GM21447 (cell line): Measurements from ENCODE around the gene TNS1.

Experiments used
- ATAC-seq: cut with Tn5 transposase; IDR thresholded peaks from one replicate; pipeline ENCODE4 v1.9.1; 2021; ENCODE audit not compliant: unreplicated experiment

Gene TNS1

DNA sequence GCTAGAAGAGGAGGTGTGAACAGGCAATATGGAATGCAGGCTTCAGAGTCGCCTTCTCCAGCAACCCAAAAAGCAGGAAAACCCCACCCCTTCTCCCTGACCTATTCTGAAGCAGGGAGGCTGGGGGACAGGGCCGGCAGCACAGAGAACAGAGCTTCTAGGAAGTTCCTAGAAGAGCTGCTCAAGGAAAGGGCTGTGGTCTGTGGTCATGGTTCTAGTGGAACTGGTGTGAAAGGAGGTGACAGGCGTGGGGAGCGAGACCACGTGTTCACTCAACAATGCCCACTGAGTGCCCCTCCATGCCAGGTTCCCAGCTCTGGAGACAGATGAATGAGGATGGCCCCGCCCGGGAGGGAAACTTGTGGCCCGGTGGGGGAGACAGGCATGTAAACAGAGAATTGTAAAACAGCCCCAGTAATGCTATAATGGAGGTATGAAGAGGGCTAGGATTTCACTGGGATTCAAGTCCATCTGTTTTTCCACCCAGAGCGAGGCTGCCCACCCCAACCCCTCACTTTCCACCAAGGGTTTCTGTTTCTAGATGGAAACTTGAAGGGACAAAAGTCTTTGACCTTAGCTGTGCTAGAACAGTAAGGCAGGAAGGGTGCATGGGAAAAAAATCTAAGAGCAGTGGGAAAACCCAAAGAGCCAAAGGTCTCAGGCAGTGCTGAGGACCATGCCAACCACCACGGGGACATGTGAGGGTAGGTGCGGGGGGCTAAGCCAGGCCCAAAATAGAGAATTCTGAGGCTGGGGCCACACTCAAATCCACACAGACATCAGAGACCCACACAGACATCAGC is 71.8 kb downstream of the TNS1 start:
- ATAC-seq, result no peak

DNA sequence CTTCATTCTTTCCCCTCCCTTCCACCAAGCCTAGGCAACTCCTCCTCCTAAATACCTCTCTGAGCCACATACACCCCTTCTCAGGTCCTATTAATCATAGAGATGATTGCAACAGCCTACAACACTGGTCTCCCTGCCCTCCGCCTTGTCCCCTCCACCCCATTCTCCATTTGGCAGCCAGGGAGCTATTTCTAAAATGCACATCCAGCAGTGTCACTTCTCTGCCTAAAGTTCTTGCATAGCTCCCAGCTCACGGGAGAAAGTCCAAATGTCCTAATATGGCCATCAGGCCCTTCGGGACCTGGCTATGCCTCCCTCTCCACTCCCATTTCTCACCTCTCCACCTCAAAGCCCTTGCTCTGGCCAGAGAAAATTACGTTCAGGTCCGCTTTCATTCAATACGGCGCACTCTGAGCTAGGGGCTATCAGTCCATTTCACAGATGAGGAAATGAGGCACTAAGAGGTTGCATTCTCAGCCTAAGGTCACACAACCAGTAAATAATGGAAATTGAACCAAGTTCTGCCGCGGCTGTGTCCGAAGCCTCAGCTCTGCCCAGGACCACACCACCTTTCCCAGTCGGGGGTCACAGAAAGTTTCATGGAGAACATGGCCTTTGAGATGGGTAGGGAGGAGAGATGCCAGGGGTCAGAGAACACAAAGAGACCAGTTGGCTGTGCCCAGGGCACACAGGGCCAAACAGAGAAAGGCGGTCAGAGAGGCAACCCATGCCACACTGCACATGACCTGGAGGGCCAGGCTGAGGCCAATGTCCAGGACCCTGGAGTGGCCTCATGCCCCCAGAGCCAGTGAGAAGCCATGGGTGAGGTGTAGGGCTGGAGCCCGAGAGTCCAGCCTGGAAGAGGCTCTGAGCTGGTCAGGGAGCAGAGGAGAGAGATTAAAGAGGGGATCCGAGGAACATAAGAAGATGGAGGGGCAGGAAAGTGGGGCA is 72.8 kb downstream of the TNS1 start:
- no peak for ATAC-seq

DNA sequence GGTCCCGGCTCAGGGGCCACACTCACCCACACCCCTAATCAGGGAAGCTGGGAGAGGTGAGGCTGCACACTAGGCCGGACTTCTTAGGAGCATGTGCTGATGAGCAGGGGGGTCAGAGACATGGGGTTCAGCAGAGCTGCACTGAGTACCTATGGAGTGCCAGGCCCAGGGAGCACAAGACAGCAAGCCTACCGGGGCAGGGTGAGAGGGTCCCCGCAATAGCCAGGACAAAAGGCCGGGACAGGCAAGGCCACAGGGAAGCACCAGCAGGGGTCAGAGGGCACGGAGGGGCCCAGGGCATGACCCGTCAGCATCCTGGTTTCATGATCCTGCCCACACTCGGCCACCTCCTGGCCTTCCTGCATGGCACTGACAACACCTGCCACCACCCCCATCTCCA is 73.5 kb downstream of the TNS1 start:
- ATAC-seq, result no peak

DNA sequence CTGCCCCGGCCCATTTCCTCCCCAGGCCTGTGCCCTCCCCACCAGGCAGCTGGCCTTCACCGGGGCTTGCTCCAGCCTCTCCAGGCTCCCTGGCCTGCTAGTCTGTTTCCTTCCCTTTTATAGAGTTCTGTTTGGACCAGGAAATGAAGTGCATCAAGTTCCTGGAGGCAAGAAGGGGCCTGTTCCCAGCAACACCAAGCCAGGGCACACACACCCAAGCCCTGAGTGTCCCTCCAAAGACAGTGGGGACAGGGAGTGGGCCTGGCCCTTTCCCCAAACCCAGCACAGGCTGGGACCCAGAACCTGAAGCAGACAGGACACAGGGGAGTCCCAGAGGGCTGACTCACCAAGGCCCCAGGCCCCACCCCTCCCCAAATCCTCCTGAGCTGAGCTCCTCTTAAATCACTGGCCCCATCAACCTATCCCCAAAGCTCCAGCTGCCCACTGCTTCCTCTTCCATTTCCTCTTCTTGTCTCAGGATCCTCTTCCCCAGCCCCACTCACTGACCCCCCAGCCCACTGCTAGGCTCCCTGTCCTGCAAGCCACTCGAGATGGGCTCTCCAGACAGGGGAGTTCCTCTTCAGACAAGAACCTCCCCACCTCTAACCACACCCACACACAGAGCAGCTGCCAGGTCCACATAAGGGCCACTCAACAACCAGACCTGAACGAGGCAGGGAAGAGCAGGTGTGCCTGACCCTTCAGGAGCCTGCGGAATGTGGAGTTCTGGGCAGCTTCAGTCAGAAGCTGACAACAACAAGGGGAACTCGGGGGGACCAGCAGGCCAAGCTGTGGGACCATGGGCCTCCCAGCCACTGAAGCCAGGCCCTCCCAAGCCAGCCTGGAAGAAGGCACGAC is 74.2 kb downstream of the TNS1 start:
- ATAC-seq, result no peak

DNA sequence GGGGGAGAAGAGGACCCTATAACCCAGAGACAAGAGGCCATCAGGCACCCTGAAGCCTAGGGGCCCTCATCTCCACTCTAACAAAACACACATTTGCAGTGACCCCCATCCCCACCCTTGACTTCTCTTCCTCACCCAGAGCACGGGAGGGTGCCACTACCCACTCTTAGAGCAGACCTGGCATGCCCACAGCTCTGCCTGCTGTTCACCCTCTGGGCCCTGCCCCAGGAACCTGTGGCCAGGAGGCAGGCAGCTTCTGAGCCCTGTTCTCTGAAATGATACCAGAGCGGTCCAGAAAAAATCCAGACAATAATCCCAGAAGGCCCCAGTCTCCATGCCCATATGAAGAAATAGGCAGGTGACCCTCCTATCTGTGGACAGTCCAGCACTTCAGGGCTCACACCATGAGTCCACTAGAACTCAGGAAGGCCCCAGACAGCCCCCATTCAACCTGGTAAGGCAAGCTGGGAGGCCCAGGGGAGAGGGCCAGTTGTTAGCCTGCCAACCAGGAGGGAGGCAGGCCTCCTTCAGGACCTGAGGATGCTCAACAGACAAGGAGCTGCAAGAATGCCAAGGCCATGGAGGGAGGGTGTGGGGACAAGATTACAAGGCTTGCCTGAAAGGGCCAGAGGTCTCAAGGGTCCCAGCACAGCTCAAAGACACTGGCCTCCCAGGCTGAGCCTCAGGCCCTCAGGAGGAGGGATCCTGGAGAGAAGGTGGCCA is 75.0 kb downstream of the TNS1 start:
- no peak for ATAC-seq

DNA sequence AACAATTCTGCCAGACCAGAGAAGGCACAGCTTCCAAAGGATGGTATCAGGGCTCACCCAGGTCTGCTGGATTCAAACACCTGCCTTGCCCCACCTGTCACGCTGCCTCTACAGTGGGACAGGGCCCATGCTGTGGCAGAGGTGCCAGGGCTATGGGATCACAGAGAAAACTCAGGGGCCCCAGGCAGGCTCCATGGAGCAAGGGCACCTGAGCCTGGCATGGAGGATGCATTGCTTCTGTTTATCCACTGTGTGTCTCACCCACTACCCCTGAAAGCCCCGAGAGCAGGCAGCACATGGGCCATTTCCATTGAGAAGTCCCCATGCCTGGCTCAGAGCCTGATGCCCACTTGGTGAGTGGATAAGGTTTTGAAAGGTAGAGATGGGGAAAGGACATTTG is 76.0 kb downstream of the TNS1 start:
- no peak for ATAC-seq

DNA sequence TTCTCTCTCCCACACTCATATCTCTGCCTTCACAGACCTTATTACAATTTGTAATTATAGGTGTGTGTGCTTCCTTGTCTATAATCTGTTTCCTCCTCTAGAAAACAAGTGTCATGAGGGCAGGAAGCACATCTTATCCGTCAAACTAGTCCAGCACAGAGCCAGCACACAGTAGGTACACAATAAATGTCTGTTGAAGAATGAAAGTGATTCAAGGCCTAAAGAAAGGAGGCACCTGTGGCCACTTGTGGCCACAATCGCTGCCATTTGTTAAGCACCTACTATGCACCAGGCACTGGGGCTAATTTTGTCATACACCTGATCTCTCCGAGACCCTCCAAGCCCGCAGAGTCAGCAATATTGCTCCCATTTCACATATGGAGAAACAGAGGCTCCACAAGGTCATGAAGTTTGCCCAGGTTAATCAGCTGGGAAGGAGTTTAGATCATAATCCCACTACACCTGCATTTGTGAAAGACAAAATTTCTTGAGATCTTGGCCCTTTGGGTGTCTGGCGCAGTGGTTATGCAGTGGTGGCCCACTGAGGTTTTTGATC is 78.4 kb downstream of the TNS1 start:
- ATAC-seq, result no peak

DNA sequence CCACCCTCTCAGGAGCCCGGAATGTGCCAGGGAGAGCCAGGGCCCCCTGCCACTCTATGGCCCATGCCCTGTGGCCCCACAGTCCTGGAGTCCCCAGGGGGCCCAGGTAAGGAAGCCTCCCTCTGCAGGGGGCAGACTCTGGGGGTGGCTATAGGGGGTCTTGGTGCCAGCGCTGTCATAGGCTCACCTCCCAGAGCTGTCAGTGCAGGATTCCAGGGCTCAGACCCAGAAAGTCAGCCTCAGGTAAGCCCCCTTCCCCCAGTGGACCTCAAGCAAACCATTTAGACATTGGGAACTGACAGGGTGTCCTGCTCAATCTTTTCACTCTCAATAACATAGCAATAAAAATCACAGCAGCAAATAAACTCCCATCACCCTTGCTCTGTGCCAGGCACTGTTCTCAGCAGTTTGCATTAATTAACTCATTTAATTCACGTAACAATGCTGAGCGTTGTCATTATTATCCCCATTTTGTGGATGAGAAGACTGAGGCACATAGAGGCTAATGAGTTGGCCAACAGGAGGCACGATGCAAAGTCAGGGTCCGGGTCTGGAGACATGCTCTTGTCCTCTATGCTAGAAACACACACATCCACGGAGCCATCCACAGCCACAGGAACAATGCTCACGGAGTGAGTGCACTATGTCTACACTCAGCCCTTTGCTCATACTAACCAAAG is 79.6 kb downstream of the TNS1 start:
- ATAC-seq, result no peak

DNA sequence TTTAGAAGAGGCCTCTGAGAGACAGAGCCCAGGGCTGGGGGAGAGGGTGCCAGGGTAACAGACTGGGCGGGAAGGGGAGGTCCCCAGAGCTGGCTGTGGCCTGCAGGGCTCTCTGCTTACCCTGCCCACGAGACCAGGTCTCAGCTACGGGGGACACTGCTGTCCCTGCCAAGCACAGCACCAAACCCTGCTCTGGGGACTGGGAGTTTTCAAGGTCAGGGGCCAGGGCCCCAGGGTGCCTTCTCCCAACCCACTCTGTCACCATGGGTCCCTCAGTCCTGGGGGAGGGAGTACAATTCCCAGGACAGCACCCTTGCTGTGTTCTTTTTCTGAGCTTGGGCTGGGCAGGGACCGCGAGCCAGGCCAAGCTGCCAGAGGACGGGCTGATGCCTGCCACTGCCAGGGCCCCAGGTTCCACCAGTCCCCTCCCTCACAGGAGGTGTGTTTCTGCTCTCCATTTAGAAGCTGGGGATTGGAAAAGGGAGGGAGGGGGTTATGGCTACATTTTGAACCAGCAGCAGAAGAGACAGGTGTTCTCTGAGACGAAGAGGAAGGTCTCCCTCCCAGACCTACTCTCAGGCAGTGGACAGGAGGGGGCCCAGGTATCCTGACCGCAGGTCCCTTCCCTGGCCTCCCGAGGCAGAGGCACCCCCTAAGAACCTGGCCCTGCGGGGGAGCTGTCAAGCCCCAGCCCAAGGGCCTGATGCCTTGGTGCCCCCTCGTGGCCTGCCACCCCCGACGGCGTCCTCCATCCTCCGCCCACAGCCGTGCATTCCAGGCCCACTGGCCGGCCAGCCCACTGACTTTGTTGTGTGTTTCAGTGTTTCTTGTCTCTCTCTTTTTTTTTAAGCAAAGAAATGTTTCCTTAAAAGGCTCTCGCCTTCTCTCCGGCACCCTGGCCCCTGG is 80.4 kb downstream of the TNS1 start:
- ATAC-seq, result no peak

DNA sequence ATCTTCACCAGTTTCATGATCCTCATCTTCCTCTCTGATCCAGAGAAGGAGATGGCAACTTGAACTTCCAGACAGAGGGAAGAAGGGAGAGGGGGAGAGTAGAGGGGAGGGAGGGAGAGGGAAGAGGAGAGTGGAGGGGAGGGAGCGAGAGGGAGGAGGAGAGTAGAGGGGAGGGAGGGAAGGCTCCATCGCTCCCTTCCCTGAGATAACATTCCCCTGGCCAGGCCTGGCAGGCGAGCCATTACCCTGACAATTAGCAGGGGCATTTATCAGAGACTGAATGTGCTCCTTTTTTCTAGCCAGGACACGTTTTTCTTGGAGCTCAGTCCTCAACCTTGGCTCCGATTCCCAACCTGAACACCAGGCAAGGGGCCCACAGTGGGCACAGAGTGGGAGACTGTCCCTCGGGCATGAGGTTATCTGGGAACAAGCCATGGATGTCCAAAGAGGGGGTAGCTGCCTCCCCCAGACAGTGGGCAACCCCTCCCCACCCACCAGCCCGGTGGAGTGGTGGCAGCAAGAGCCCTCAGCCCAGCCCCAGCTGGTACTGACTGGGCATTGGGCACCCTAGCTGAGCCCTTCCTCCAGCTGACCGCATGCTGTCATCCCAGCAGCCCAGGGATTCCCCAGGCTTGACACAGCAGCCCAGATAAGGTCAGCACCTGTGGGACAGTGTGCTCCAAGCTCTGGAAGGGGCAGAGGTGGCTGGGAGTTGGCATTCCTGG is 81.8 kb downstream of the TNS1 start:
- ATAC-seq, result no peak

DNA sequence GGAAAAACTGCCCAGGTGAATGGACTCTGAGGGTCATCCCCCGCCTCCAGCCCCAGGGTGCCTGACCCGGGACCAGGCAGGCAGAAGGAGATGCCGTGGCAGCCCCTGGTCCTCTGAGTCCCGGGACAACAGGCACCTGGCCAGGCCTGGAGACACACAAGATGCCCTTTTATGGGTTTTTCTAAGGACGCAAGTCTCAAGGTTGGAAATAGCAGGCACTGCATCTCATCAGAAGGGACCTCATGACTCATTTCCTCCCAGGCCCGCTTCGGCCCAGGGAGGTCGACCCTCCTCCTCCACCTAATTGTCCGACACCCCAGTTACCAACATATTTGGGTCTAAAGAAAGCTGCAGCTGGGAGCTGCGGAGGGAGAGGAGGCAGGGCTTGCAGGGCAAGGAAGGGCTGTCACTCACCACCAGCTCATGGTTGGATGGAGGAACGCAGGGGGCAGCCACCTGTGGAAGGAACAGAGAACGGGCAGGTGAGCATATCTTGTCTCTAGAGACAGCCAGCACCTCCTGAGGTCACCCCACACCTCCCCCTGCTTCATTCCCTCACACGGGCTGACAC is 82.9 kb downstream of the TNS1 start:
- ATAC-seq, result no peak

DNA sequence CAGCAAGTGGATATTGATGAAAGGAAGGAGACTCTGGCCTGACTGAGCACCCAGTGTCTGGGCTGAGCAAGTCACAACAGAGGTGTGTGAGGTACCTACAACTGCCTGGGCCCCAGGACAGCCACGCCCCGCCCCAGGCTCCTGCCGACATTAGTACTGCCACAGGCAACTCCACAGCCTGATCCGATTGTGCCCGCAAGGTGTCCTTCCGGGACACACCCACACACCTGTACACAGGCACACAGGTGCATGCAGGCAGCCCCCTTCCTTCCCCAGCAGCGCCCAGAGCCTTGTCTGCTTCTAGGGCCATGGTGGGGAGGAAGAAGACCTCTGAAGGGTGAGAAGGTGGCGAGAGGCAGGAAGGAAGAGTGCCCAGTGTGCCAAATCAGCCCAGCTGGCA is 83.6 kb downstream of the TNS1 start:
- no peak for ATAC-seq

DNA sequence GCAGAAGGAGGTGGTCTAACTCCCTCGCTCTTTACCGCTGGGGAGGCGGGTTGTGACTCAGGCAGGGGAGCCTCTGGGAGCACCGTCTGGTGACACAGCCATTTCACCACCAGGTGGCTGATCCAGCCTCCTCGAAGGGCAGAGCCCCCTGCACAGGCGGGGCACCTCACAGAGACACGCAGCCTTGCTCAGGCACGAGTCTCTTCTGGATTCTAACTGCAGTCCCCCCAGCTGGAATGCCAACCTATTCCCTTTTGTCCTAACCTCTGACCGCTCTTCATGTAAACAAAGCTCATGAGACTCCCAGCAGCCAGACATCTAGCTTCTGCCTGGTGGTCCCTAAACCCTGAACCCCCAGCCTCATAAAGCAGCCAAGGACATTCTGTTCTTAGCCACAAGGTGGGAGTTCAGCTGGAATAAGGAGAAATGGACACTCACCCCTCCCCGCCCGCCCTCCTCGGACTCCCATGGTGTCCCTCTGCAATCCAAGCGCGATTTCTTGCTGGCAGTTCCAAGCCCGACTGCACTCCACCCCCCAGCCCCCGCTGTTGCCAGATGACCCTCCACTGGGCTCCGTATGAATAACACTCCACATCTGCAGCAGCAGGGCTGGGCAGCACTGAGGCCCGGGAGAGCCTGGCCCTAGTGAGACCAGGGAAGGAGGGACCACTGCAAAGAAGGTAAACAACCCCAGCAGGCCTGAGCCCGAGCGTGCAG is 84.3 kb downstream of the TNS1 start:
- ATAC-seq, result no peak

DNA sequence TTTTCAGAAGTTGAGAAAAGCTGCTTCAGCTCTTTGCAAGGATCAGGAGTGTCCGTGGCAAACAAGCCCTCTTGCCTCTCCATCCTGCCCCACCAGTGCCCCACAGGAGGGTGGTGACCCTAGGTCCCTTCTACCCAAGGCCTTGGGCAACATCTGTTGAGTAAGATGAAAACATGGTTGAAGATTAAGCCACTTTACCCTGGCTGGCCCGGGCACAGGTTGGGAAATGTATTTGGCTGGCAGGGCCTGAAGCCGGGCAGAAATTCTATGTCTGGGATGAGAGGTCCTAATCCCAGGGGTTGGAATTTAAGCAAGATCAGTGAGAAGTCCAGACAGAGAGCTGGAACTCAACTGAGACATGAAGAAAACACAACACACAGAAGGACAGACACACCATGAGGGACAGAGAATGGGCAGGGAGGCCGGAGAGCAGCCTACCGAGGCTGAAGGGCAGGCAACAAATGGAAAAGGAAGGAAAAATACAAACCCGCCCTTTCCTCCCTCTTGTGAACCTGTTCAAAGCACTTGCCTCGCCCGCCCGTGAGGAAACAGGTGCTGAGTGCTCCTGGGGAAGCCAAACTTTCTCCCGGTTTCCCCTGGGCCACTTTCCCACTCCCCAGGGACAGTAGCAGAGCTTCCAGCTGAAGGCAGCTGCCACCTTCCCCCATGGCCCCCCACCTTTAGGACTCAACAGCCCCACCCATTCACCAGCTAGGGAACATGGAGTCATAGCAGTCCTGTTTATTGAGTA is 86.1 kb downstream of the TNS1 start:
- ATAC-seq, result no peak

DNA sequence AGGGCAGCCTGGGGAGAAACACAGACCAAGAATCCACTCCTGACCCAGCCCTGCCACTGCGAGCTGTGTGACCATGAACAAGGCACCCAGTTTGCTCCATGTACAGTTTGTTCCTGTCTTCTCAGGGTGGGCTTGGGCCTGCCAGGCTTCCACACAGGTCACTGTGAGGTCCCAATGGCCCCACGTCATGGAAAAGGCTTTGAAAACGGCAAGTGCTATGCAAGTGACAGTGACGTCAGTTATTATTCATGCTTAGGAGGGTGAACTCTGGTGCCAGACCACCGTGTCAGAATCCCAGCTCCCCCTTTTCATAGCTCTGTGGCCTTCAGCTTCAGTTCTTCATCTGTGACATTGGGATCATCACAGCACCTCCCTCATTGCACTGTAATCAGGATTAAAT is 87.1 kb downstream of the TNS1 start:
- ATAC-seq, result no peak

DNA sequence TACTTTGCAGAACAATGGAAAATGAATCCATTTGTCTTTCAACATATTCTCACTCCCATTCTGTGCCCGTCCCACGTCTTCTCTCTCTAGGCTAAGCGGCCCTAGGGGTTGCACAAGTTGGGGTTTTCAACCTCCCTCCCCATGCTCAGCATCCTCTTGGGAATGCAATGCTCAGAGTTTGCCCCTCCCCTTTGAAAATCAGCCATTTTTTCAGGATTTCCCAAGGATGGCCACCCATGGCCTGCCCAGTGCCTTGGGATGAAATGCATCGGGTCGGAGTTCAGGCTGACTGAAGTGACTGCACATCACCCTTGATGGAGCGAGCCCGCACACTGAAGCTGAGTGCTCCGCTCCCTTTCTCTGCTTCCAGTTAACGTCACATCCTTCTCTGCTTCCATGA is 87.9 kb downstream of the TNS1 start:
- ATAC-seq, result no peak
